Astrocyte (in vitro differentiated cells and primary cell): ENCODE data around the gene APBA2. TPM values are rescaled to one million over a fixed set of nuclear protein-coding genes. Genes with fewer than 3 reads are reported as not detected.

ENCODE experiments used
- DNase-seq: peaks from one replicate; pipeline ENCODE4 v3.0.0-alpha.2; 2010; ENCODE audit warnings: low read depth
- FAIRE-seq: peaks from 2 replicates; lab custom pipeline; 2011; peaks lifted over from hg19 to GRCh38; lab: Jason Lieb, UNC
- H2AFZ ChIP-seq: 2 replicates; pipeline ENCODE4 v1.6.0; 2012; ENCODE audit warnings: low read depth, low read length, inconsistent platforms
- H3K27ac ChIP-seq: 2 replicates; pipeline ENCODE4 v1.5.1; 2011; ENCODE audit warnings: low read depth, low read length, inconsistent platforms
- H3K27me3 ChIP-seq: 2 replicates; pipeline ENCODE4 v1.6.0; 2011; ENCODE audit warnings: low read length, inconsistent platforms; ENCODE audit not compliant: insufficient read depth
- H3K36me3 ChIP-seq: 2 replicates; pipeline ENCODE4 v1.5.1; 2011; ENCODE audit warnings: low read length, inconsistent platforms; ENCODE audit not compliant: insufficient read depth
- H3K4me1 ChIP-seq: 2 replicates; pipeline ENCODE4 v1.5.1; 2011; ENCODE audit warnings: low read length, inconsistent platforms; ENCODE audit not compliant: insufficient read depth
- H3K4me2 ChIP-seq: 2 replicates; pipeline ENCODE4 v1.6.0; 2012; ENCODE audit warnings: low read length, inconsistent platforms
- H3K4me3 ChIP-seq: 2 replicates; pipeline ENCODE4 v1.5.1; 2011; ENCODE audit warnings: low read depth, mild to moderate bottlenecking, low read length, inconsistent platforms; ENCODE audit not compliant: insufficient read depth
- H3K79me2 ChIP-seq: 2 replicates; pipeline ENCODE4 v1.6.0; 2012; ENCODE audit warnings: mild to moderate bottlenecking, low read length, inconsistent platforms; ENCODE audit not compliant: insufficient read depth
- H3K9ac ChIP-seq: 2 replicates; pipeline ENCODE4 v1.6.0; 2012; ENCODE audit warnings: mild to moderate bottlenecking, low read length, inconsistent platforms
- H3K9me3 ChIP-seq: 2 replicates; pipeline ENCODE4 v1.5.1; 2012; ENCODE audit warnings: low read depth, mild to moderate bottlenecking, low read length, inconsistent platforms; ENCODE audit not compliant: insufficient read depth
- H4K20me1 ChIP-seq: 2 replicates; pipeline ENCODE4 v1.6.0; 2012; ENCODE audit warnings: low read length, inconsistent platforms; ENCODE audit not compliant: insufficient read depth
- H3K27ac Mint-ChIP-seq: one replicate; pipeline ENCODE4 v1.8.0; 2021; ENCODE audit warnings: mild to moderate bottlenecking, mixed read lengths; ENCODE audit not compliant: unreplicated experiment
- H3K27me3 Mint-ChIP-seq: one replicate; pipeline ENCODE4 v1.8.0; 2021; ENCODE audit warnings: low read depth, mixed read lengths; ENCODE audit not compliant: unreplicated experiment
- H3K36me3 Mint-ChIP-seq: one replicate; pipeline ENCODE4 v1.8.0; 2021; ENCODE audit warnings: low read depth, mixed read lengths; ENCODE audit not compliant: unreplicated experiment
- H3K4me1 Mint-ChIP-seq: one replicate; pipeline ENCODE4 v1.8.0; 2021; ENCODE audit warnings: low read depth, mixed read lengths; ENCODE audit not compliant: unreplicated experiment
- H3K4me3 Mint-ChIP-seq: one replicate; pipeline ENCODE4 v1.8.0; 2021; ENCODE audit warnings: mild to moderate bottlenecking, moderate library complexity, mixed read lengths; ENCODE audit not compliant: unreplicated experiment
- H3K9me3 Mint-ChIP-seq: one replicate; pipeline ENCODE4 v1.8.0; 2021; ENCODE audit warnings: mild to moderate bottlenecking, mixed read lengths; ENCODE audit not compliant: unreplicated experiment
- EZH2 ChIP-seq: IDR thresholded peaks from 2 replicates; pipeline ENCODE4 v1.6.1; 2012; ENCODE audit warnings: mild to moderate bottlenecking, low read length, inconsistent platforms; ENCODE audit not compliant: insufficient read depth
- total RNA-seq: library from RNA; stranded (reverse); gene quantifications from 2 replicates; pipeline ENCODE4 v1.2.1, GENCODE V29; 2021
- TF ChIP-seq, protein P1 (sequence below): IDR thresholded peaks from 2 replicates; pipeline ENCODE4 v1.5.1; 2011; ENCODE audit warnings: low read depth, mild to moderate bottlenecking, inconsistent platforms, low read length, moderate library complexity; ENCODE audit not compliant: insufficient read depth

Gene APBA2
- total RNA-seq, 1 donor from 2014 or later: 15.2 TPM

DNA sequence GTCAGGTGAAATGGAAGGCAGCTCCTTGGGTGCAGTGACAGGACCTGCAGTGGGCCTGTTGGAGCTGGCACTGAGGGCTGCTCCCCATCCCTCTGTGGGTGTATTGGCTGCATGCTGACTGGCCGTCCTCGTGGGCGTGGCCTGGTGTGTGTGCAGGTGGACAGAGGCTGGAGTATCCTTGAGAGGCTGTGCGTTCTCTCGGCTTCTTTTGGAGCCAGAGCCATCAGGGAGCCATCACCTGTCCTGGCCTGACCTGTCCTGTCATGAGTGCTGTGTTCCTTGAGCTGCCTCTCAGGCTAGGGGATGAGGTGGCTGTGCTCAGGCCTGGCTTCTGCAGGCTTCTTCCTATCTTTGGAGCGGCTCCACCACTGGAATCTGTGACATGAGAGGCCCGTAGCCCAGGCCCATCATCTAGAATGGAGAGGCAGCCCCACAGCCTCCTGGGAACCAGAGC lies 61.5 kb downstream of the APBA2 start:
- no peak for FAIRE-seq
- Histone ChIP-seq H3K79me2 (no peaks in the 10 kb centered on the region), H3K27ac (no peak overlapping the region), H3K9me3 (no peaks in the 10 kb centered on the region), H3K27me3 (no peaks in the 10 kb centered on the region), H3K9ac (no peak overlapping the region), H3K4me2 (no peak overlapping the region), H3K4me3 (no peak overlapping the region), H3K36me3 (no peaks in the 10 kb centered on the region), H4K20me1 (no peaks in the 10 kb centered on the region), H2AFZ (no peak overlapping the region), H3K4me1 (peaks cover 5% of the 10 kb centered on the region)
- TF ChIP-seq, protein P1, sequence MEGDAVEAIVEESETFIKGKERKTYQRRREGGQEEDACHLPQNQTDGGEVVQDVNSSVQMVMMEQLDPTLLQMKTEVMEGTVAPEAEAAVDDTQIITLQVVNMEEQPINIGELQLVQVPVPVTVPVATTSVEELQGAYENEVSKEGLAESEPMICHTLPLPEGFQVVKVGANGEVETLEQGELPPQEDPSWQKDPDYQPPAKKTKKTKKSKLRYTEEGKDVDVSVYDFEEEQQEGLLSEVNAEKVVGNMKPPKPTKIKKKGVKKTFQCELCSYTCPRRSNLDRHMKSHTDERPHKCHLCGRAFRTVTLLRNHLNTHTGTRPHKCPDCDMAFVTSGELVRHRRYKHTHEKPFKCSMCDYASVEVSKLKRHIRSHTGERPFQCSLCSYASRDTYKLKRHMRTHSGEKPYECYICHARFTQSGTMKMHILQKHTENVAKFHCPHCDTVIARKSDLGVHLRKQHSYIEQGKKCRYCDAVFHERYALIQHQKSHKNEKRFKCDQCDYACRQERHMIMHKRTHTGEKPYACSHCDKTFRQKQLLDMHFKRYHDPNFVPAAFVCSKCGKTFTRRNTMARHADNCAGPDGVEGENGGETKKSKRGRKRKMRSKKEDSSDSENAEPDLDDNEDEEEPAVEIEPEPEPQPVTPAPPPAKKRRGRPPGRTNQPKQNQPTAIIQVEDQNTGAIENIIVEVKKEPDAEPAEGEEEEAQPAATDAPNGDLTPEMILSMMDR: no peak
- TF ChIP-seq EZH2: no peak
- no peak overlapping the region for H3K27ac Mint-ChIP-seq
- no peak for DNase-seq
- H3K4me3 Mint-ChIP-seq: no peak overlapping the region
- peaks cover 3% of the 10 kb centered on the region for H3K9me3 Mint-ChIP-seq
- peaks cover 24% of the 10 kb centered on the region for H3K36me3 Mint-ChIP-seq
- no peaks in the 10 kb centered on the region for H3K27me3 Mint-ChIP-seq
- H3K4me1 Mint-ChIP-seq: peaks cover 5% of the 10 kb centered on the region

- Histone ChIP-seq H3K4me3 (no peak overlapping the region), H2AFZ (no peak overlapping the region), H3K79me2 (no peaks in the 10 kb centered on the region), H3K27me3 (no peaks in the 10 kb centered on the region), H3K4me1 (peaks cover 5% of the 10 kb centered on the region), H3K36me3 (no peaks in the 10 kb centered on the region), H3K27ac (no peak overlapping the region), H3K9ac (no peak overlapping the region), H3K9me3 (no peaks in the 10 kb centered on the region), H4K20me1 (no peaks in the 10 kb centered on the region), H3K4me2 (no peak overlapping the region)
- no peak overlapping the region for H3K27ac Mint-ChIP-seq
- no peak overlapping the region for H3K4me3 Mint-ChIP-seq
- peaks cover 5% of the 10 kb centered on the region for H3K4me1 Mint-ChIP-seq
- TF ChIP-seq, protein P1: no peak
- TF ChIP-seq EZH2: no peak
- no peak for FAIRE-seq
- H3K9me3 Mint-ChIP-seq: peaks cover 3% of the 10 kb centered on the region
- H3K36me3 Mint-ChIP-seq: peaks cover 21% of the 10 kb centered on the region
- no peak for DNase-seq
- H3K27me3 Mint-ChIP-seq: no peaks in the 10 kb centered on the region
Observed at GRCh38 chr15:28948036-28948435, 62.3 kb downstream of the APBA2 start.

DNA sequence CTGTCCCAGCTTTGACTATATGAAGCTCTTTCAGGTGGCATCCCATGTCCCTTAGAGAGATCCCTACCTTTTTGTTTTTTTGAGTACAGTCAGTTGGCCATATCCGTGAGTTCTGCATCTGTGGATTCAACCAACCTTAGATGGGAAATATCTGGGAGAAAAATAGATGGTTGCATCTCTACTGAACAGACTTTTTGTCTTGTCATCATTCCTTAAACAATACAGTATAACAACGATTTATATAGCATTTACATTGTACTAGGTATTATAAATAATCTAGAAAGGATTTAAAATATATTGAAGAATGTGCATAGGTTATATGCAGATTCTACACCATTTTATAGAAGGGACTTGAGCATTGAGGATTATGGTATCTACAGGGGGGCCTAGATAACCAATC lies 65.1 kb downstream of the APBA2 start:
- TF ChIP-seq EZH2: no peak
- TF ChIP-seq, protein P1: no peak
- Mint-ChIP-seq H3K9me3 (peaks cover 1% of the 10 kb centered on the region), H3K4me3 (no peak overlapping the region), H3K27me3 (no peaks in the 10 kb centered on the region), H3K4me1 (peaks cover 15% of the 10 kb centered on the region), H3K27ac (no peak overlapping the region), H3K36me3 (peaks cover 7% of the 10 kb centered on the region)
- Histone ChIP-seq H3K4me3 (no peak overlapping the region), H3K79me2 (no peaks in the 10 kb centered on the region), H3K9ac (no peak overlapping the region), H3K4me1 (peaks cover 18% of the 10 kb centered on the region), H3K4me2 (no peak overlapping the region), H3K36me3 (no peaks in the 10 kb centered on the region), H3K9me3 (no peaks in the 10 kb centered on the region), H4K20me1 (no peaks in the 10 kb centered on the region), H3K27ac (no peak overlapping the region), H3K27me3 (no peaks in the 10 kb centered on the region), H2AFZ (no peak overlapping the region)
- FAIRE-seq (no peak), DNase-seq (no peak)
